GM18951 (cell line): ENCODE measurements around the gene FBL.

Source experiments
- POLR2A ChIP-seq: IDR thresholded peaks from 4 replicates; pipeline ENCODE4 v1.6.1; 2011; ENCODE audit warnings: mild to moderate bottlenecking; ENCODE audit not compliant: insufficient read length, insufficient read depth; ENCODE audit errors: extremely low read depth
- in situ Hi-C: fragments of 300-500 bp; cut with MboI; formaldehyde crosslinking; loops from one replicate; pipeline ENCODE4 v1.12.0; 2022; ENCODE audit warnings: low sequenced_read_pairs, mixed read lengths, inconsistent platforms; ENCODE audit not compliant: unreplicated experiment

Gene FBL

GRCh38 chr19:39864118-39864517 lies 17.9 kb upstream of the FBL start:
- no peak for TF ChIP-seq POLR2A
- in situ Hi-C loops = no loop called here

- no peak for TF ChIP-seq POLR2A
- in situ Hi-C loops = no loop called here
These were observed 12.4 kb upstream of the FBL start for GRCh38 chr19:39858541-39858940.

- in situ Hi-C loops = no loop called here
- no peak for TF ChIP-seq POLR2A
These were observed 6.7 kb upstream of the FBL start for GRCh38 chr19:39852882-39853281.

- in situ Hi-C loops = no loop called here
- TF ChIP-seq POLR2A = no peak
These were observed 4.7 kb upstream of the FBL start for GRCh38 chr19:39850892-39851291.

- in situ Hi-C loops = loop anchor here (10.0 kb wide), 1 partner anchor 174 kb away; no protein-coding TSS in a partner anchor
- no peak for TF ChIP-seq POLR2A
These were observed 2.2 kb upstream of the FBL start for GRCh38 chr19:39848392-39848791.

- TF ChIP-seq POLR2A = no peak
- in situ Hi-C loops = loop anchor here (10.0 kb wide), 1 partner anchor 173 kb away; no protein-coding TSS in a partner anchor
These were observed 1.3 kb upstream of the FBL start for GRCh38 chr19:39847525-39847924.

GRCh38 chr19:39846678-39847486 lies 703 bp upstream of the FBL start:
- in situ Hi-C loops = loop anchor here (10.0 kb wide), 1 partner anchor 172 kb away; no protein-coding TSS in a partner anchor
- no peak for TF ChIP-seq POLR2A

GRCh38 chr19:39845584-39845932 lies 621 bp downstream of the FBL start:
- no peak for TF ChIP-seq POLR2A
- in situ Hi-C loops = loop anchor here (10.0 kb wide), 1 partner anchor 171 kb away; no protein-coding TSS in a partner anchor

- in situ Hi-C loops = loop anchor here (10.0 kb wide), 1 partner anchor 170 kb away; no protein-coding TSS in a partner anchor
- no peak for TF ChIP-seq POLR2A
These were observed 1.0 kb downstream of the FBL start for GRCh38 chr19:39845172-39845571.

- TF ChIP-seq POLR2A = no peak
- in situ Hi-C loops = loop anchor here (10.0 kb wide), 1 partner anchor 169 kb away; no protein-coding TSS in a partner anchor
These were observed 2.0 kb downstream of the FBL start for GRCh38 chr19:39843919-39844793.

GRCh38 chr19:39842693-39843435 lies 3.3 kb downstream of the FBL start:
- in situ Hi-C loops = loop anchor here (10.0 kb wide), 1 partner anchor 168 kb away; no protein-coding TSS in a partner anchor

GRCh38 chr19:39841041-39841440 lies 5.1 kb downstream of the FBL start:
- TF ChIP-seq POLR2A = no peak
- in situ Hi-C loops = loop anchor here (10.0 kb wide), 1 partner anchor 166 kb away; no protein-coding TSS in a partner anchor

More at GRCh38 chr19:39842693-39843435, 3.3 kb downstream of the FBL start:
- TF ChIP-seq POLR2A = no peak
